ENCODE results near the gene CDH23. TPM values are rescaled to one million over a fixed set of nuclear protein-coding genes. Genes with fewer than 3 reads are reported as not detected.

CDH23 gene
- total RNA-seq, 1 experiment from 2014 or later: 0.07 TPM

- CTCF ChIA-PET: interaction anchor here (1.0 kb wide), 1 partner anchor 190 kb away, joined by 3 read pairs; no protein-coding TSS in a partner anchor
- BruUV-seq (replicated peaks): no TSS peak
- DNase-seq: no peak
- no peak for TF ChIP-seq CTCF (IDR thresholded peaks at IDR 0.05; ENCODE audit: unreplicated experiment)
- peaks cover 18% of the 10 kb centered on the region for H3K4me1 Mint-ChIP-seq (ENCODE audit: low read depth, unreplicated experiment)
- H3K36me3 Mint-ChIP-seq (ENCODE audit: insufficient read depth, unreplicated experiment): peaks cover 4% of the 10 kb centered on the region
- no peaks in the 10 kb centered on the region for H3K9me3 Mint-ChIP-seq (ENCODE audit: low read depth, unreplicated experiment)
- H3K4me3 Mint-ChIP-seq (ENCODE audit: low read depth, unreplicated experiment): no peak overlapping the region
- intact Hi-C loops (cut with micrococcal nuclease; ENCODE audit: unreplicated experiment): no loop called here
- H3K27me3 Mint-ChIP-seq (ENCODE audit: unreplicated experiment): peaks cover 16% of the 10 kb centered on the region
- no peak overlapping the region for H3K27ac Mint-ChIP-seq (ENCODE audit: unreplicated experiment)
Measured at GRCh38 chr10:71716426-71716825, 319.7 kb downstream of the CDH23 start.

GRCh38 chr10:71717056-71717455 is 320.3 kb downstream of the CDH23 start:
- H3K9me3 Mint-ChIP-seq (ENCODE audit: low read depth, unreplicated experiment): no peaks in the 10 kb centered on the region
- DNase-seq: no peak
- peaks cover 22% of the 10 kb centered on the region for H3K27me3 Mint-ChIP-seq (ENCODE audit: unreplicated experiment)
- H3K27ac Mint-ChIP-seq (ENCODE audit: unreplicated experiment): no peak overlapping the region
- CTCF ChIA-PET: interaction anchor here (1.0 to 1.1 kb wide), 2 partner anchors 20 to 190 kb away, joined by 3 read pairs; no protein-coding TSS in a partner anchor
- intact Hi-C loops (cut with micrococcal nuclease; ENCODE audit: unreplicated experiment): no loop called here
- no peak for TF ChIP-seq CTCF (IDR thresholded peaks at IDR 0.05; ENCODE audit: unreplicated experiment)
- BruUV-seq (replicated peaks): no TSS peak
- no peak overlapping the region for H3K4me3 Mint-ChIP-seq (ENCODE audit: low read depth, unreplicated experiment)
- peaks cover 4% of the 10 kb centered on the region for H3K36me3 Mint-ChIP-seq (ENCODE audit: insufficient read depth, unreplicated experiment)
- H3K4me1 Mint-ChIP-seq (ENCODE audit: low read depth, unreplicated experiment): peaks cover 18% of the 10 kb centered on the region

- H3K27me3 Mint-ChIP-seq (ENCODE audit: unreplicated experiment): peaks cover 27% of the 10 kb centered on the region
- H3K4me3 Mint-ChIP-seq (ENCODE audit: low read depth, unreplicated experiment): no peak overlapping the region
- no peaks in the 10 kb centered on the region for H3K9me3 Mint-ChIP-seq (ENCODE audit: low read depth, unreplicated experiment)
- DNase-seq: no peak
- peaks cover 18% of the 10 kb centered on the region for H3K4me1 Mint-ChIP-seq (ENCODE audit: low read depth, unreplicated experiment)
- TF ChIP-seq CTCF (IDR thresholded peaks at IDR 0.05; ENCODE audit: unreplicated experiment): no peak
- intact Hi-C loops (cut with micrococcal nuclease; ENCODE audit: unreplicated experiment): no loop called here
- peaks cover 4% of the 10 kb centered on the region for H3K36me3 Mint-ChIP-seq (ENCODE audit: insufficient read depth, unreplicated experiment)
- H3K27ac Mint-ChIP-seq (ENCODE audit: unreplicated experiment): no peak overlapping the region
- CTCF ChIA-PET: interaction anchor here (1.1 kb wide), 1 partner anchor 19 kb away, joined by 3 read pairs; no protein-coding TSS in a partner anchor
- no TSS peak for BruUV-seq (replicated peaks)
Measured at GRCh38 chr10:71717551-71717951, 320.8 kb downstream of the CDH23 start.

GRCh38 chr10:71718165-71718698 is 321.5 kb downstream of the CDH23 start:
- H3K36me3 Mint-ChIP-seq (ENCODE audit: insufficient read depth, unreplicated experiment): peaks cover 2% of the 10 kb centered on the region
- H3K4me3 Mint-ChIP-seq (ENCODE audit: low read depth, unreplicated experiment): no peak overlapping the region
- TF ChIP-seq CTCF (IDR thresholded peaks at IDR 0.05; ENCODE audit: unreplicated experiment): no peak
- peaks cover 14% of the 10 kb centered on the region for H3K4me1 Mint-ChIP-seq (ENCODE audit: low read depth, unreplicated experiment)
- no peak for DNase-seq
- peaks cover 32% of the 10 kb centered on the region for H3K27me3 Mint-ChIP-seq (ENCODE audit: unreplicated experiment)
- BruUV-seq (replicated peaks): no TSS peak
- no peak overlapping the region for H3K27ac Mint-ChIP-seq (ENCODE audit: unreplicated experiment)
- intact Hi-C loops (cut with micrococcal nuclease; ENCODE audit: unreplicated experiment): no loop called here
- H3K9me3 Mint-ChIP-seq (ENCODE audit: low read depth, unreplicated experiment): no peaks in the 10 kb centered on the region
- CTCF ChIA-PET: interaction anchor here (1.1 kb wide), 1 partner anchor 19 kb away, joined by 3 read pairs; no protein-coding TSS in a partner anchor
